Body of pancreas (tissue), 4 donors: ENCODE measurements around the gene DESI2. TPM values are rescaled to one million over a fixed set of nuclear protein-coding genes. Genes with fewer than 3 reads are reported as not detected.
A peak's percentile ranks its signal among the peaks of the same experiment; 100 is the strongest.

Experiments
- ATAC-seq: fragments of 150-250 bp; one replicate; pipeline ENCODE4 v1.9.1; 2016
- DNase-seq, 4 donors: peaks; one replicate each; pipeline ENCODE4 v3.0.0-alpha.2; 2019
- H3K27ac ChIP-seq, 4 donors: fragments of 200-600 bp; sonication (generic); 1 replicate in 3 of 4; 2 replicates in 1 of 4; pipeline versions ENCODE4 v1.5.1 to v1.6.1; 2016 to 2019; ENCODE audit warnings: mild to moderate bottlenecking in 1 of 4, mixed read lengths in 1 of 4, moderate library complexity in 1 of 4
- H3K27me3 ChIP-seq, 2 donors: fragments of 200-600 bp; sonication (generic); one replicate each; pipeline ENCODE4 v1.6.0; 2016; ENCODE audit warnings: mild to moderate bottlenecking in 1 of 2
- H3K36me3 ChIP-seq, 2 donors: fragments of 200-600 bp; sonication (generic); replicated peaks in 1 of 2; 2 replicates each; pipeline ENCODE4 v1.5.1; 2016; ENCODE audit warnings: low read depth in 2 of 2; ENCODE audit not compliant: insufficient read depth in 1 of 2
- H3K4me1 ChIP-seq: fragments of 200-600 bp; sonication (generic); one replicate; pipeline ENCODE4 v1.6.0; 2016
- H3K4me3 ChIP-seq, 2 donors: fragments of 200-600 bp; sonication (generic); 1 replicate in 1 of 2; 2 replicates in 1 of 2; pipeline ENCODE4 v1.5.1; 2016 to 2019
- H3K9me3 ChIP-seq, 3 donors: fragments of 200-600 bp; sonication (generic); 1 replicate in 2 of 3; 2 replicates in 1 of 3; pipeline ENCODE4 v1.5.1; 2016
- POLR2A ChIP-seq, 3 donors: fragments of 450-650 bp; IDR thresholded peaks; one replicate each; pipeline ENCODE4 v1.6.1; 2016; ENCODE audit warnings: antibody characterized with exemption in 3 of 3, mild to moderate bottlenecking in 2 of 3
- WGBS, 2 donors: methylation state at CpG; one replicate each; pipeline ENCODE4 v1.1.5; 2017; 5-methylcytosine and 5-hydroxymethylcytosine counted together
- intact Hi-C: fragments of 100-400 bp; cut with DNase I; formaldehyde crosslinking; loops from one replicate; pipeline ENCODE4 v1.15.1; 2023
- total RNA-seq, 2 donors: library from RNA; depleted of rRNA; stranded (reverse); fragments of >200 nt; gene quantifications; one replicate each; pipeline ENCODE4 v1.1.0, GENCODE V29; 2016
- TF ChIP-seq, protein P1 (sequence below), 7 experiments: fragments of 450-650 bp in 4 of 7; fragments of 200-600 bp in 3 of 7; sonication (generic) in 3 of 7; IDR thresholded peaks; one replicate each; pipeline ENCODE4 v1.5.1; 2016 to 2019; ENCODE audit warnings: antibody characterized with exemption in 7 of 7

The DESI2 gene
- total RNA-seq, 2 donors from 2014 or later = 14.5 TPM

DNA sequence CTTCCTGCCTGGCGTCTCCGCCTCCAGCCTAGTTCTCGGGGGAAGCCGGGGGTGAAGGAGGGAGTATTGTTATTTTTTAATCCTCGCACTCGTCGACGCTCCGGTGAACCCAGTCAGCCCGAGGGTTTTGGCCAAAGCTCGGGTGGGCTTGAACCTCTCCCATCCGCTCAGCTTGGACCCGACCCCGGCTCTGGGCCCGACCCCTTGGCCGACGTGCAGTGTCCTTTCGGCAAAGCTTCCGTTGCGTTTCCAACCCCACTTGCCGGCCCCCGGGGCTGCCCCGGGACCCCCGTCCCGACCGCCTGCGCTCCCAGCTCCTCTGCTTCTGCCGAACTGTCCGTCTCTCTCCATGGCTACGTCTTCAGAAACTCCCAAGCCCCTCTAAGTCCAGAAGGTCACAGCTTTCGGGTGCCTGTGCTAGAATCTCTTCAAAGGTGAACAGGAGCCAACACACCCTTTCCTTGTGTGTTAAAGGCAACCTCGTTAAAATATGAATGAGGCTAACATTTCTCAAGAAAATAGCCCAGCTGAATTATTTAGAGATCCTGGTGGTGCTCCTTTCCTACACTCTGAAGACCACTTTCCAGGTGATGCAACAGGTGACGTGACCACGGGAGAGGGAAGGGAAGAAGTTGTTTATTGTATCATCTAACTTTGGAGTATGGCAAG, 647 bp downstream of the DESI2 start:
- DNase-seq (peak in 2 of 4 donors; percentile 7 to 12), ATAC-seq (no peak)
- TF ChIP-seq POLR2A (IDR thresholded peaks at IDR 0.05) = no peak
- TF ChIP-seq, protein P1, sequence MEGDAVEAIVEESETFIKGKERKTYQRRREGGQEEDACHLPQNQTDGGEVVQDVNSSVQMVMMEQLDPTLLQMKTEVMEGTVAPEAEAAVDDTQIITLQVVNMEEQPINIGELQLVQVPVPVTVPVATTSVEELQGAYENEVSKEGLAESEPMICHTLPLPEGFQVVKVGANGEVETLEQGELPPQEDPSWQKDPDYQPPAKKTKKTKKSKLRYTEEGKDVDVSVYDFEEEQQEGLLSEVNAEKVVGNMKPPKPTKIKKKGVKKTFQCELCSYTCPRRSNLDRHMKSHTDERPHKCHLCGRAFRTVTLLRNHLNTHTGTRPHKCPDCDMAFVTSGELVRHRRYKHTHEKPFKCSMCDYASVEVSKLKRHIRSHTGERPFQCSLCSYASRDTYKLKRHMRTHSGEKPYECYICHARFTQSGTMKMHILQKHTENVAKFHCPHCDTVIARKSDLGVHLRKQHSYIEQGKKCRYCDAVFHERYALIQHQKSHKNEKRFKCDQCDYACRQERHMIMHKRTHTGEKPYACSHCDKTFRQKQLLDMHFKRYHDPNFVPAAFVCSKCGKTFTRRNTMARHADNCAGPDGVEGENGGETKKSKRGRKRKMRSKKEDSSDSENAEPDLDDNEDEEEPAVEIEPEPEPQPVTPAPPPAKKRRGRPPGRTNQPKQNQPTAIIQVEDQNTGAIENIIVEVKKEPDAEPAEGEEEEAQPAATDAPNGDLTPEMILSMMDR (IDR thresholded peaks at IDR 0.05) = no peak
- Histone ChIP-seq H3K27ac (peak overlapping the region; percentile 81 to 94 (median 88)), H3K27me3 (no peaks in the 10 kb centered on the region), H3K9me3 (no peaks in the 10 kb centered on the region), H3K4me1 (peaks cover 39% of the 10 kb centered on the region), H3K4me3 (peak overlapping the region; percentile 71 to 74), H3K36me3 (no peaks in the 10 kb centered on the region)
- intact Hi-C loops = no loop called here
- WGBS, 2 donors = 2 to 3% methylated on average over 13 to 32 of the region's 34 CpGs

DNA sequence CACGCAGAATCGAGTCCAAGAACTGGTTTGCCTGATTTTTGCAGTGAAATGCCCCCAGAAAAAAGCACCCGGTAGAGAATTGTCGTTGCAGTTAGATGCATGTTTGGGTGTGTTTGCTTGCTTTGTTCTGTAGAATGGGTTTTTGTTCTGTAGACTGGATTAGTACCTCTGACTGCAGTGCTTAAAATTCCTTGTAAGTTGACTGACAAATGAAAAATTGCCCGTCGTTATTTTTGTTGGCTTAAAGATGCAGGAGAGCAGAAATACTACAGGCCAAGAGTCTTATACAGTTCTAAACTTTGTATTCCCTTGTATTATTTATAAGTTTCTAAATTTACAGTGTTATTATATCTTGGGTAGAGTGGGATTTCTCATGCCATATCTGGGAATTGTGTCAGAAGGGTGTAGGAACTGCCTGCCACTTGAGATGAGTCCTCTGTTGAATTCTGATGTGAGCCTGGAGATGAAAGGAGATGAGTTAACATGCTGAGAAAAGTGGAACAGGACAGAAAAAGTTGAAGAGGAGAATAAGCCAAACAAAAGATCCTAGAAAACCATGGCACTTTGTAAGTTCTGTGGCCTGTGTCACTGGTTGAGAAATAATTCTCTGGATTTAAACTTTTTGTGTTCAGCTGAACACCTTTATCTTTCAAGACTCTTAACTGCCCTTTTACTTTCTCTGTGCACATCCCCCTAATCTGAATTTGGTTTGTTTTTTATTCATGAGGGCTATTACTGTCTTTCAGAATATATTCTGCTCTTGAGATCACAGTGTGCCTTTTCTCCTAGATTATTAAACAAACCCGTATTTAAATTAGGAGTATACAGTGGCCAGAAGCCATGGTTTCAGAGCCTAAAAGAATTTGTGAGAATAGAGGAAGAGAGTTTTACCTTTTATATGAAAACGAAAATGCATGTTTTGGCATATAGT, 1.4 kb downstream of the DESI2 start:
- Histone ChIP-seq H3K27me3 (no peaks in the 10 kb centered on the region), H3K9me3 (no peaks in the 10 kb centered on the region), H3K4me3 (peak overlapping the region; percentile 71 to 74), H3K36me3 (no peaks in the 10 kb centered on the region), H3K4me1 (peaks cover 44% of the 10 kb centered on the region), H3K27ac (peak overlapping the region in 1 of 4 donors; percentile 81)
- WGBS, 2 donors = 11 to 12% methylated on average over 8 of the region's 8 CpGs
- TF ChIP-seq, protein P1 (IDR thresholded peaks at IDR 0.05) = no peak
- TF ChIP-seq POLR2A (IDR thresholded peaks at IDR 0.05) = no peak
- no peak for ATAC-seq
- intact Hi-C loops = no loop called here
- no peak for DNase-seq

DNA sequence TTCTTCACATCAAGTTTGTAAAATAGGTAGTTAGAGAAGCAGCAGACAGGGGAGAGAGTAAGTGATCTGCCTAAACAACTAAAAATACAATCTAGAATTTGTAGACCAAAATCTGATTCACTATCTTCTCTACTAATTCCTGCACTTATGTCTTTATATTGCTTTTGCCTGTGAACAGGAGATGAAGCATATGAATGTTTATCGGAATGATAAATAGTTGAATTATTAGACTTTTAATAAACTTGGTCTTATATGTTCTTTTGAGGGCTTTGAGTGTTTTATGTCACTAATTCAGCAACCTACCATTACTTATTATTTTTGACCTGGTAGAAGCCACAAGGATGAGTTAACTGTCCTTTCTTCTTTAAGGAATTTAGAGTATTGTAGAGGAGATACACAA, 2.3 kb downstream of the DESI2 start:
- Histone ChIP-seq H3K9me3 (no peaks in the 10 kb centered on the region), H3K4me1 (peaks cover 52% of the 10 kb centered on the region), H3K36me3 (no peaks in the 10 kb centered on the region), H3K27ac (no peak overlapping the region), H3K27me3 (no peaks in the 10 kb centered on the region), H3K4me3 (no peak overlapping the region)
- TF ChIP-seq, protein P1 (IDR thresholded peaks at IDR 0.05) = no peak
- TF ChIP-seq POLR2A (IDR thresholded peaks at IDR 0.05) = no peak
- intact Hi-C loops = no loop called here
- DNase-seq (no peak), ATAC-seq (no peak)
- 87 to 100% methylated on average over 1 of the region's 1 CpG for WGBS, 2 donors

DNA sequence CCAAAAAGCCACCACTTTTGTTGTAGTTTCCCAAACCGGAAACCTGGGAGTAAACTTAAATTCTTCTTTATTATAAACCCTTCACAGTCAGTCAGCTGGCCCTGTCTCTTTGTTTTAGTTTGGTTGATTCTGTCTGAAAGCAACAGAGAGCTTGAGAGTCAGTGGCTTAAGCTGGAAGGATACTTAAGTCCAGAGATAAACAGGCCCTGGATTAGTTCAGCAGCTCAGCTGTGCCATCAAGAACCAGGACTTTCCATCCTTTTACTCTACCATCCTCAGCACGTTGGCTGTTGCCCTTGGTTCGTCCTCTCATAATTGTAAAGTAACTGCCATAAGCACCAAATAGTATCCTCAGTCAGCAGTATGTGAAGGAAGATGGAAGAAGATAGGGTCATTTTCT, 4.5 kb downstream of the DESI2 start:
- H3K4me1 ChIP-seq = peaks cover 48% of the 10 kb centered on the region

More for the DNA sequence above, 4.5 kb downstream of the DESI2 start:
- intact Hi-C loops = no loop called here
- 89 to 94% methylated on average over 3 of the region's 3 CpGs for WGBS, 2 donors
- H3K27me3 ChIP-seq = no peaks in the 10 kb centered on the region
- no peak for TF ChIP-seq POLR2A (IDR thresholded peaks at IDR 0.05)
- TF ChIP-seq, protein P1 (IDR thresholded peaks at IDR 0.05) = no peak
- no peak for DNase-seq
- no peak for ATAC-seq
- H3K27ac ChIP-seq = no peak overlapping the region
- no peaks in the 10 kb centered on the region for H3K9me3 ChIP-seq
- no peaks in the 10 kb centered on the region for H3K36me3 ChIP-seq
- no peak overlapping the region for H3K4me3 ChIP-seq
